ENCODE results near the gene UQCC3. TPM values are rescaled to one million over a fixed set of nuclear protein-coding genes. Genes with fewer than 3 reads are reported as not detected.

UQCC3 gene, protein sequence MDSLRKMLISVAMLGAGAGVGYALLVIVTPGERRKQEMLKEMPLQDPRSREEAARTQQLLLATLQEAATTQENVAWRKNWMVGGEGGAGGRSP
- 14.9 and 30.6 TPM in 2 replicates for total RNA-seq (2014; rRNA removed; shearing (Covaris generic))

DNA sequence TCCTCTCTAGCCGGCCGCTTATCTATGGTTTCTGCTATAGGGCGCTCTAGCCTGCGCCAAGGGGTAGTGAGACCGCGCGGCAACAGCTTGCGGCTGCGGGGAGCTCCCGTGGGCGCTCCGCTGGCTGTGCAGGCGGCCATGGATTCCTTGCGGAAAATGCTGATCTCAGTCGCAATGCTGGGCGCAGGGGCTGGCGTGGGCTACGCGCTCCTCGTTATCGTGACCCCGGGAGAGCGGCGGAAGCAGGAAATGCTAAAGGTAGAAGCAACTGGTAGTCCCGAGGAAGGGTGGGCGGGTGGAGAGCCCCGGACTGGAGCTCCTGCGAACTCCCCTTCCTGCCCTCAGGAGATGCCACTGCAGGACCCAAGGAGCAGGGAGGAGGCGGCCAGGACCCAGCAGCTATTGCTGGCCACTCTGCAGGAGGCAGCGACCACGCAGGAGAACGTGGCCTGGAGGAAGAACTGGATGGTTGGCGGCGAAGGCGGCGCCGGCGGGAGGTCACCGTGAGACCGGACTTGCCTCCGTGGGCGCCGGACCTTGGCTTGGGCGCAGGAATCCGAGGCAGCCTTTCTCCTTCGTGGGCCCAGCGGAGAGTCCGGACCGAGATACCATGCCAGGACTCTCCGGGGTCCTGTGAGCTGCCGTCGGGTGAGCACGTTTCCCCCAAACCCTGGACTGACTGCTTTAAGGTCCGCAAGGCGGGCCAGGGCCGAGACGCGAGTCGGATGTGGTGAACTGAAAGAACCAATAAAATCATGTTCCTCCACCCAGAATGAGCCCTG, at the start of gene UQCC3, which contains the start of gene LBHD1:
TSS of gene UQCC3 (plus strand) at position 66 of the 782 bp plus-strand sequence. CDS start at position 139, 73 bp downstream.
TSS of gene LBHD1 (minus strand) at position 660 of the 782 bp plus-strand sequence. CDS start 2,236 bp downstream, outside the sequence.
- H3K36me3 ChIP-seq = peaks cover 67% of the 10 kb centered on the region
- no peaks in the 10 kb centered on the region for H3K9me3 ChIP-seq (replicated peaks)
- peaks cover 20% of the 10 kb centered on the region for H3K4me1 ChIP-seq (replicated peaks)
- H3K27me3 ChIP-seq (replicated peaks) = no peaks in the 10 kb centered on the region
- peak; percentile 90 to 95 for DNase-seq (ENCODE audit: low read depth in 1 of 2, low spot score in 2 of 2)
- peak within 1 kb of the TSS; percentile 52 for H3K27ac ChIP-seq
- H3K4me3 ChIP-seq = peak within 1 kb of the TSS; percentile 59

DNA sequence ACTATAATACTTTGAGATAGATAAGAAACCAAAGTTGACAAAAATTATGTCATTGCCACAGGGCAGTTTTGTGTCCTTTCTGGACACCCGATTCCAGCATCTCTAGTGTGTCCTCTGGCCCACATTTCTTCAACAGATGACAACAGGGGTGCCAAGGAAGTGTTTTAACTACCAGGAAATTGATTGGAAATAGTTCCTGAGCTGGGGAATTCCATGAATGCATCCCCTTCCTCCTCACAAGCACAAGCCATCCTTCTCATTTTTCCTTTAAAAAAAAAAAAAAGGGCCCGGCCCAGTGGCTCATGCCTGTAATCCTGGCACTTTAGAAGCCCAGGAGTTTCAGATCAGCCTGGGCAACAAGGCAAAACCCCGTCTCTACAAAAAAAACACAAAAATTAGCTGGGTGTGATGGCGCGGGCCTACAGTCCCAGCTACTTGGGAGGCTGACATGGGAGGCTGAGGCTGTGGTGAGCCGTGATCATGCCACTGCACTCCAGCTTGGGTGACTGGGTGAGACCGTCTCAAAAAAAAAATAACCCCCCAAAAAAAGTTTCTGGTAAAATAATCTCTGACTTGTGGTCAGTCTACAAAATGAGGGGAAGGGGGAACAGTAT, 48.9 kb upstream of the UQCC3 start:
- Histone ChIP-seq H3K4me3 (peak overlapping the region; percentile 55), H3K4me1 (replicated peaks) (peaks cover 9% of the 10 kb centered on the region), H3K27ac (peak overlapping the region; percentile 71), H3K9me3 (replicated peaks) (no peaks in the 10 kb centered on the region), H3K36me3 (peaks cover 41% of the 10 kb centered on the region), H3K27me3 (replicated peaks) (no peaks in the 10 kb centered on the region)
- DNase-seq (ENCODE audit: low read depth in 1 of 2, low spot score in 2 of 2) = no peak

DNA sequence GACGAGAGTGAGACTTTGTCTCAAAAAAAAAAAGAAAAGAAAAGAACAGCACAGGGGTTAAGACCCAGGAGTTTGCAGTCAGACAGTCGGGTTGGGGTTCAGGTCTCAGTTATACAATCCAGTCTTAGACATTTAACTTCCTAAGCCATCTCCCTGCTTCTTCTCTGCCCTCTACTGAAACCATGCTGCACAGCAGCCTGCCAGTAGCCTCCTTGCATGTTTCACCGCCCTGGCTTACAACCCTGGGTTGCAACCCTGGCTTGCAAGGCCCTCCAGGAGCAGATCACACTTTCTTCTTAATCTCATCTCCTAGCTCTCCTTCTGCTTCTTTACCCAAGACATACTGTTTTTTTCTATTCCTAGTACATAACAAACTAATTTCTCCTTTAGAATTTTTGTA, 43.8 kb upstream of the UQCC3 start:
- no peak for DNase-seq (ENCODE audit: low read depth in 1 of 2, low spot score in 2 of 2)
- no peaks in the 10 kb centered on the region for H3K27me3 ChIP-seq (replicated peaks)
- peaks cover 84% of the 10 kb centered on the region for H3K36me3 ChIP-seq
- H3K9me3 ChIP-seq (replicated peaks) = no peaks in the 10 kb centered on the region
- H3K4me1 ChIP-seq (replicated peaks) = no peaks in the 10 kb centered on the region
- no peak overlapping the region for H3K27ac ChIP-seq
- H3K4me3 ChIP-seq = no peak overlapping the region

DNA sequence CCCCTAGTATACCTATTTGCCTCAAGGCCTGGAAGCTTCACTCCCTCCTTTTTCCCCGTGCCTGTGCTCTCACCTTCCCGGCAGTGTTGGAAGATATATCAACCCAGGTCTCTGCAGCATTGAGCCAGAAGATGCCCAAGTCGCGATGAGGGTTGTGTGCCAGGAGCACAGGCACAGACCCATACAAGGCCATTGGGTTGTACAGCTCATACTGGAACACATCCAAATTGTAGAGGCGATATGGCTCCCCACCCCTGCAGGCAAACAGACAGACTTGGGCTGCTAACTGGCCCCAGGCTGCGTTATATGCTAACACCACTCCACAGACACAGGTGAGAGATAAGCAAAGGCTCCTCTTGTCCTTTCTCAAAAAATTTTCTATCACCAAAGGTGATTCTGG, 39.0 kb upstream of the UQCC3 start:
- H3K27ac ChIP-seq = no peak overlapping the region
- H3K36me3 ChIP-seq = peaks cover 100% of the 10 kb centered on the region
- DNase-seq (ENCODE audit: low read depth in 1 of 2, low spot score in 2 of 2) = no peak
- H3K9me3 ChIP-seq (replicated peaks) = no peaks in the 10 kb centered on the region
- H3K4me3 ChIP-seq = no peak overlapping the region
- no peaks in the 10 kb centered on the region for H3K4me1 ChIP-seq (replicated peaks)
- H3K27me3 ChIP-seq (replicated peaks) = no peaks in the 10 kb centered on the region

DNA sequence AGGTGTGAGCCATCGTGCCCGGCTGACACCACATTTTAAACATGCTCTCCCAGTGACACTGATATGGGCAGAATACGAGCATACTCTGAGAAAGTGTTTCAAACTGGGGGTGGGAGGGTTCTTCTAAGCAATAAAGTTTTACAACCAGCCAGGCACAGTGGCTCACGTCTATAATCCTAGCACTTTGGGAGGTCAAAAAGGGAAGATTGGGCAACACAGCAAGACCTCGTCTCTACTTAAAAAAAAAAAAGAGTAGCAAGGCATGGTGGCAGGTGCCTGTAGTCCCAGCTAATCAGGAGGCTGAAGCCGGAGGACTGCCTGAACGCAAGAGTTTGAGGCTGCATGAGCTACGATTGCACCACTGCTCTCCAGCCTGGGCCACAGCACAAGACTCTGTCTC, 27.3 kb upstream of the UQCC3 start:
- no peak for DNase-seq (ENCODE audit: low read depth in 1 of 2, low spot score in 2 of 2)
- no peaks in the 10 kb centered on the region for H3K27me3 ChIP-seq (replicated peaks)
- H3K9me3 ChIP-seq (replicated peaks) = no peaks in the 10 kb centered on the region
- H3K36me3 ChIP-seq = peaks cover 77% of the 10 kb centered on the region
- H3K27ac ChIP-seq = no peak overlapping the region
- H3K4me1 ChIP-seq (replicated peaks) = peaks cover 15% of the 10 kb centered on the region
- H3K4me3 ChIP-seq = no peak overlapping the region

DNA sequence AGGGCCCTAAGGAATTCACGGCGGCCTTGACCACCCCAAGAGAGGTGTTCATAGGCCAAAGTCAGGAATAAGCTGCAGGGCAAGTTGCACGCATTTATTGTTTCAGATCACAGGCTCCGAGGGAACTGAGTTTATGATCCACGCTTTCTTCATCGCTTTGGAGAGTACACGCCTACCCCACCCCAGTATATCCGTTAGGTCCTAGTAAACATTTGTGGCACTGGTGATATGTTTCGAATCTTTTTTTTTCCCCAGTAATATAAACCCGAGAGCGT, 25.9 kb upstream of the UQCC3 start:
- H3K4me3 ChIP-seq = peak overlapping the region; percentile 77
- H3K27me3 ChIP-seq (replicated peaks) = no peaks in the 10 kb centered on the region
- H3K36me3 ChIP-seq = peaks cover 82% of the 10 kb centered on the region
- peaks cover 15% of the 10 kb centered on the region for H3K4me1 ChIP-seq (replicated peaks)
- H3K9me3 ChIP-seq (replicated peaks) = no peaks in the 10 kb centered on the region
- no peak for DNase-seq (ENCODE audit: low read depth in 1 of 2, low spot score in 2 of 2)
- H3K27ac ChIP-seq = peak overlapping the region; percentile 67; the same call in 1 of the 2 replicates

DNA sequence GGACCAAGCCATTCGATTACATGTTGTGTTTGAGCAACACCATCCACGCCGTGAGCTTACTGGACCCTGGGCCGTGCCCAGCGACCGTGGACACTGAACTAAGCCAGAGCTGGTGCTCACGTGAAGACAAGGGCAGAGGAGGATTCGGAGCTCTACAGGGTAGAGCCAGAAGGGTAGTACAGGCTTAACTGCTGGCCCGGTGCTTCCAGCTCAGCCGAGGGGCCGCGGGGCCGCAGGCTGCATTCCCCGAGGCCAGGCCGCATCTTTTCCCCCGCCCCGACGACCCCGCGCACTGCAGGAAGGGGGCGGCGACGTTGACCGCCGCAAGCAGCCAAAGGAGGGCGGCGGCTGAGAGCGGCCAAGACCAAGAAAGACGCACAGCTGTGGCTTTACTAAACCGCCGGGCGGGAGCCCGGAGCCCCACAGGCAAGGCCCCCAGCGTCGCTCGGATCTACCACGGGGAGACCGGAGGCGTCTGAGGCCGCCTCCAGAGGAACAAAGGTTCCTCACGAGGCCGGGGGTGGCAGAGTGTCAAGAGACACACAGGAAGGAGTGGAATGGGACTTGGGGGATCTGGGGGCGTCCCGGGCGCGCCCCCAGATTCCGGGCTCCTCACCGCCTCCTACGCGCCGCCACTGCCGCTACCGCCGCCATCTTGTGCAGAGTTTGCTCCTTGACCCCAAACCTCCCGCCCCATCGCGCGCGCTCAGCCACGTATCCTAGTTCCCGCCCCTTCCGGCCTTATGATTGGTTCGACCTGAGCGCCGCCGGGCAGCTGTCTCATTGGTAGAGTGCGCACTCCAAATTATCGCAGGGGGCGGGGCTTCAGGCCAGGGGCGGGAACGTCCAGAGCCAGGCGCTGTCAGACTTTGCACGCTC, 25.3 kb upstream of the UQCC3 start, which contains the start of gene GANAB:
TSS of gene GANAB (minus strand) at position 668 of the 879 bp plus-strand sequence. CDS start at position 654, 14 bp downstream.
- peak within 1 kb of the TSS; percentile 67 for H3K27ac ChIP-seq
- peaks cover 15% of the 10 kb centered on the region for H3K4me1 ChIP-seq (replicated peaks)
- H3K27me3 ChIP-seq (replicated peaks) = no peaks in the 10 kb centered on the region
- peaks cover 80% of the 10 kb centered on the region for H3K36me3 ChIP-seq
- H3K9me3 ChIP-seq (replicated peaks) = no peaks in the 10 kb centered on the region
- peak; percentile 96 to 100 for DNase-seq (ENCODE audit: low read depth in 1 of 2, low spot score in 2 of 2)
- peak within 1 kb of the TSS; percentile 77 for H3K4me3 ChIP-seq

DNA sequence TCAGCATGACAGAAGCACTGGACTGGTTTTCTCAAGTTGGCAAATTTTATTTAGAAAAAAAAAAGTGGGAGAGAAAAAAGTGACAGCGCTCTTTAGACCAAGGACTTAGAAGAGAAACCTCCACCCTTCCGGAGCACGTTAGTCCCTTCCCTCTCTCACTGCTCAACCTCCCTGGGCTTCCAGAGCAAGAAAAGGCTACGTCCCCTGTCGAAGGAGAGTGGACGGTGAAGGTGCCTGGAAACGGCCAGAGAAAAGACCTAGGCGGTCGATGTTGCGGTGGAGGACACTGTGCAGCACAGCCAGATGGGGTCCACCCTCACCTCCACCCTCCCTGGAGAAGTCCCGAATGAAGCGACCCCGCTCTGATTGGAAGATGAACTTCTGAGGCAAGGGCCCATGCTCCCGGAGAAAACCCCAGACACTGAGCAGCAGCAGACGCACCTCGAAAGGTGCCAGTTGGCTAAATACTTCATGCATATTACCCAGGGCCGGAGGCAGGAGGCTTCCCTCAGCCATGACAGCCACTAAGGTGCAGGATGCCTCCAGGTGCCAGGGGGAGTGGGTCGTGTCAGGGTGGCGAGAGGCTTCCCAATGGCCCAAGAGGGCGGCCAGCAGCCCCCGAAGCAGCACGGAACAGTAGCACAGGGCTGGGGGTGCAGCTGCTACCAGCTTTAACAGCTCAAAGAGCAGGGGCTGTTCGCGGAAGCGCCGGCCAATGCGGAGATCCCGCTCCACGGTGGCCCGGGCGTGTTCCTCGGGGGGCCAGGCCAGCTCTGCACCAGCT, 24.5 kb upstream of the UQCC3 start:
- H3K36me3 ChIP-seq = peaks cover 77% of the 10 kb centered on the region
- no peak for DNase-seq (ENCODE audit: low read depth in 1 of 2, low spot score in 2 of 2)
- no peak overlapping the region for H3K4me3 ChIP-seq
- no peak overlapping the region for H3K27ac ChIP-seq
- no peaks in the 10 kb centered on the region for H3K27me3 ChIP-seq (replicated peaks)
- H3K9me3 ChIP-seq (replicated peaks) = no peaks in the 10 kb centered on the region
- H3K4me1 ChIP-seq (replicated peaks) = peaks cover 15% of the 10 kb centered on the region

DNA sequence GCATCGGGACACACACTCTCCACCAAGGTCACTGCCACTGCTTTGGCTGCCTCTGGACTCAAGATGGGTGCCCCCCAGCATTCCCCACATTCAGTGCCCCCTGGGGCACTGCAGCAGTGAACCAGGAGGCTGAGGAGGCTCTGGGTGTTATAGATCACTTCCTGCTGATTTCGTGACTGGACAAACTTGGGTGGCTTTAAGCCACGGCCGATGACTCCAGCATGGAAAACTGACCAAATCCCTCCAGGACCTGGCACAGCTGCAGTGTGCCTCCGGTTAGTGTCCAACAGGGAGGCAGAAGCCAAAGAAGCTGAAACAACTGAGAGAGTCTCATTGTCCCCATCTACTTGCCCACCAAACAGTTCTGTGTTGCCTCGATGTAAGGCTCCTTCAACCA, 23.9 kb upstream of the UQCC3 start:
- no peaks in the 10 kb centered on the region for H3K9me3 ChIP-seq (replicated peaks)
- H3K27me3 ChIP-seq (replicated peaks) = no peaks in the 10 kb centered on the region
- H3K36me3 ChIP-seq = peaks cover 71% of the 10 kb centered on the region
- no peak overlapping the region for H3K27ac ChIP-seq
- no peak for DNase-seq (ENCODE audit: low read depth in 1 of 2, low spot score in 2 of 2)
- H3K4me3 ChIP-seq = no peak overlapping the region
- H3K4me1 ChIP-seq (replicated peaks) = peaks cover 15% of the 10 kb centered on the region

DNA sequence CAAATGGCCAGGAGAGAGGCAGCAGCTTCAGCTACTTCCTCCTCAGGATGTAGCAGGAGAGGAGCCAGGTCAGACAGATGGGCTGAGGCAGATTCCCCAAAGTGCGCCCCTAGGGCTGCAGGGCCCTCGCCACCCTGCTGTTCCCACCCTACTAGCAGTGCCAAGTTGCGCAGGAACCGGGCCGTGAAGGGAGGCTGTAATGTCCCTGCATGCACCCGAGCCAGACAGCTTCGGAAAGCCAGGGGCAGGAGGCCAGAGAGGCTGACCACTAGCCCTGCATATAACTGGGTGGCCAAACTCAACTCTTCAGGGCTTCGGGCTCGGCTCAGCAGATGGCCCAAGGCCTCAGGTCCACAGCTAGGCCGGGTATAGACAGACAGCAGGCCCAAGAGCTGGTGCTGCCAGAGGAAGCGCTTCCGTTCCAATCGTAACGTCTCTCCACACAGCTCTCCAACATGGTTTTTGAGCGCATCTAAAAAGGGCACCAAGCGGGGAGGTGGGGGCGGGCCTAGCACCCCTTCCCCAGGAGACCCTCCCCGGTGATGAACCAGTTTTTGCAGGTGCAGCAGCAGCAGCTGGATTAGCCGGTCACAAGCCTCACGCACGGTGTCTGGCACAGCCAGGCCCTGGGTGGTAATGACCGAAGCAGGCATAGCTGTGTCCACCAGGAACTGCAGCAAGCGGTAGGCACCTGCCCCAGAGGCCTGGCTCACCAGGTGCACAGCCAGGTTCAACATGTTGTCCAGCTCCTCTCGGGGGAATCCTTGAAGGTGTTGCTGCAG, 23.1 kb upstream of the UQCC3 start:
- Histone ChIP-seq H3K4me1 (replicated peaks) (peaks cover 15% of the 10 kb centered on the region), H3K9me3 (replicated peaks) (no peaks in the 10 kb centered on the region; the same call in 1 of the 2 replicates), H3K36me3 (peaks cover 67% of the 10 kb centered on the region), H3K4me3 (no peak overlapping the region), H3K27me3 (replicated peaks) (no peaks in the 10 kb centered on the region), H3K27ac (no peak overlapping the region)
- no peak for DNase-seq (ENCODE audit: low read depth in 1 of 2, low spot score in 2 of 2)

DNA sequence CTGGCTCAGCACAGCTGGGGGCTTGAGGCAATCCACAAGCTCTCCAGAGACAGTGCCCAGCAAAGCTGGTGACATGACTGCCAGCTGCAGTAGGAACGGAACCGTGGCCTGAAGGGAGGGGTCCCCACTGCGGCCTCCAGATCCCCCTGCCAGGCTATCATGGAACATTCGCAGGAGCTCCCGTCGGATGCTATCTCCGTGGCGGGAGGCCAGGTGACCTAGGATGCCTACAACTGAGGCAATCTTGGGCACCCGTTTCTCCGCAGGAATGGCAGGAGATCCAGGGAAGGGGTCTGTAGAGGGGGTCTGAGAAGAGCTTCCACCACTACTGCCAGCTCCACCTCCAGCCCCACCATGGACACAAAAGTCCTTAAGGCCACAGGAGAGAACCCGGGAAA, 22.5 kb upstream of the UQCC3 start:
- H3K4me1 ChIP-seq (replicated peaks) = peaks cover 15% of the 10 kb centered on the region

DNA sequence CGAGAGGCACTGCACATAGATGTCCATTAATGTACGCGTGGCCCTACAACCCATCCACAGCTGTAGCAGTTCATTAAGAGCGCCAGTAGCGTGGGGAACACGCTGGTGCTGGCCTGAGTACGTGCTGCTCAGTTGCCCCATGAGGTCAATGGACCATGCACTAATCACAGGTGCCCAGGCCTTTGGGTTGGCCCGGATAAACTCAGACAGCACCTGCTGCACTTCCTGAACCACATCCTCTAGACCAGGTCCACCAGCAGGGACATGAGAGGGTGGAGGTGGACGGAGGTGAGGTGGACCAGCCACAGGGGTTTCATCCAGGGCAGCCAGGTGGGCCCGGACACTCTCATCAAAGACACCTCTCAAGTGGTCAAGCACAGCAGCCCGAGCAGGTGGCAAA, 22.0 kb upstream of the UQCC3 start:
- Histone ChIP-seq H3K4me3 (no peak overlapping the region), H3K4me1 (replicated peaks) (peaks cover 20% of the 10 kb centered on the region), H3K27me3 (replicated peaks) (no peaks in the 10 kb centered on the region), H3K36me3 (peaks cover 56% of the 10 kb centered on the region), H3K27ac (no peak overlapping the region), H3K9me3 (replicated peaks) (no peaks in the 10 kb centered on the region; the same call in 1 of the 2 replicates)
- DNase-seq (ENCODE audit: low read depth in 1 of 2, low spot score in 2 of 2) = no peak

More for the DNA sequence above, 22.5 kb upstream of the UQCC3 start:
- H3K9me3 ChIP-seq (replicated peaks) = no peaks in the 10 kb centered on the region; the same call in 1 of the 2 replicates
- no peak overlapping the region for H3K27ac ChIP-seq
- no peaks in the 10 kb centered on the region for H3K27me3 ChIP-seq (replicated peaks)
- no peak for DNase-seq (ENCODE audit: low read depth in 1 of 2, low spot score in 2 of 2)
- H3K36me3 ChIP-seq = peaks cover 61% of the 10 kb centered on the region
- no peak overlapping the region for H3K4me3 ChIP-seq

Measured in SJSA1 (cell line).